GM23338 (cell line): ENCODE measurements around the gene TTC33.

Experiments used
- EZH2 ChIP-seq: fragments of 200-600 bp; sonication (generic); IDR thresholded peaks from one replicate; pipeline ENCODE4 v1.8.0; 2017; ENCODE audit warnings: antibody characterized with exemption, mild to moderate bottlenecking, low read depth; ENCODE audit not compliant: unreplicated experiment
- EZH2phosphoT487 ChIP-seq: fragments of 200-600 bp; sonication (generic); IDR thresholded peaks from one replicate; pipeline ENCODE4 v1.8.1; 2018; ENCODE audit warnings: antibody characterized with exemption; ENCODE audit not compliant: unreplicated experiment
- JUNB ChIP-seq: IDR thresholded peaks from one replicate; pipeline ENCODE4 v1.6.1; 2016; ENCODE audit warnings: antibody characterized with exemption; ENCODE audit not compliant: unreplicated experiment
- POLR2AphosphoS5 ChIP-seq: IDR thresholded peaks from 2 replicates; pipeline ENCODE4 v1.6.1; 2016; ENCODE audit warnings: antibody characterized with exemption, low read depth
- TF ChIP-seq, protein P1 (sequence below), 2 experiments: fragments of 200-600 bp in 1 of 2; sonication (generic) in 1 of 2; conservative IDR thresholded peaks; 2 replicates each; pipeline versions ENCODE4 v1.5.1 to v1.6.1; 2016 to 2017; ENCODE audit warnings: antibody characterized with exemption in 2 of 2, low read depth in 2 of 2, mild to moderate bottlenecking in 2 of 2, moderate library complexity in 1 of 2
- TF ChIP-seq, protein P2 (sequence below): fragments of 250-450 bp; sonication (Bioruptor Pico); IDR thresholded peaks from 2 replicates; pipeline ENCODE4 v1.5.0; 2020; ENCODE audit warnings: mild to moderate bottlenecking, moderate library complexity

DNA sequence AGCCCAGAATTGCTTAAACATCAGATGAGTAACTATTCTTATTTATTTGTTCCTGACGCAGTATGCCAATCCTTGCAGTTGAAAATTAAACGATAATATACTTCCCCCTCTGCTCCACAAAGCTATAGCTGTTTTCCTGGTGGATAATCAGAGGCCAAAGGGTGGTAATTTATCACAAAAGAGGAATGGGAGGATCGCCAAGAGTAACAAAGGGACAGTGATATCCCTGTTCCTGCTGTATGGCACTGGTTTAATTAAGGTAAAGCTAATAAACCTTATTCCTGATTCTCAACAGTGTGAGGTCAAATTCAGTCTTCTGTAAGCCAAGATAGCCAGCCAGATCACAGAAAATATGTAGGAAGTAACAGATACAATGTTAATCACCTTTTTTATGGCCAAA, 109.5 kb downstream of the TTC33 start:
- TF ChIP-seq, protein P1, sequence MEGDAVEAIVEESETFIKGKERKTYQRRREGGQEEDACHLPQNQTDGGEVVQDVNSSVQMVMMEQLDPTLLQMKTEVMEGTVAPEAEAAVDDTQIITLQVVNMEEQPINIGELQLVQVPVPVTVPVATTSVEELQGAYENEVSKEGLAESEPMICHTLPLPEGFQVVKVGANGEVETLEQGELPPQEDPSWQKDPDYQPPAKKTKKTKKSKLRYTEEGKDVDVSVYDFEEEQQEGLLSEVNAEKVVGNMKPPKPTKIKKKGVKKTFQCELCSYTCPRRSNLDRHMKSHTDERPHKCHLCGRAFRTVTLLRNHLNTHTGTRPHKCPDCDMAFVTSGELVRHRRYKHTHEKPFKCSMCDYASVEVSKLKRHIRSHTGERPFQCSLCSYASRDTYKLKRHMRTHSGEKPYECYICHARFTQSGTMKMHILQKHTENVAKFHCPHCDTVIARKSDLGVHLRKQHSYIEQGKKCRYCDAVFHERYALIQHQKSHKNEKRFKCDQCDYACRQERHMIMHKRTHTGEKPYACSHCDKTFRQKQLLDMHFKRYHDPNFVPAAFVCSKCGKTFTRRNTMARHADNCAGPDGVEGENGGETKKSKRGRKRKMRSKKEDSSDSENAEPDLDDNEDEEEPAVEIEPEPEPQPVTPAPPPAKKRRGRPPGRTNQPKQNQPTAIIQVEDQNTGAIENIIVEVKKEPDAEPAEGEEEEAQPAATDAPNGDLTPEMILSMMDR (conservative IDR thresholded peaks at IDR 0.05; ENCODE audit: low read depth in 2 of 2), result no peak
- no peak for TF ChIP-seq POLR2AphosphoS5
- TF ChIP-seq EZH2phosphoT487, result no peak
- TF ChIP-seq, protein P2, sequence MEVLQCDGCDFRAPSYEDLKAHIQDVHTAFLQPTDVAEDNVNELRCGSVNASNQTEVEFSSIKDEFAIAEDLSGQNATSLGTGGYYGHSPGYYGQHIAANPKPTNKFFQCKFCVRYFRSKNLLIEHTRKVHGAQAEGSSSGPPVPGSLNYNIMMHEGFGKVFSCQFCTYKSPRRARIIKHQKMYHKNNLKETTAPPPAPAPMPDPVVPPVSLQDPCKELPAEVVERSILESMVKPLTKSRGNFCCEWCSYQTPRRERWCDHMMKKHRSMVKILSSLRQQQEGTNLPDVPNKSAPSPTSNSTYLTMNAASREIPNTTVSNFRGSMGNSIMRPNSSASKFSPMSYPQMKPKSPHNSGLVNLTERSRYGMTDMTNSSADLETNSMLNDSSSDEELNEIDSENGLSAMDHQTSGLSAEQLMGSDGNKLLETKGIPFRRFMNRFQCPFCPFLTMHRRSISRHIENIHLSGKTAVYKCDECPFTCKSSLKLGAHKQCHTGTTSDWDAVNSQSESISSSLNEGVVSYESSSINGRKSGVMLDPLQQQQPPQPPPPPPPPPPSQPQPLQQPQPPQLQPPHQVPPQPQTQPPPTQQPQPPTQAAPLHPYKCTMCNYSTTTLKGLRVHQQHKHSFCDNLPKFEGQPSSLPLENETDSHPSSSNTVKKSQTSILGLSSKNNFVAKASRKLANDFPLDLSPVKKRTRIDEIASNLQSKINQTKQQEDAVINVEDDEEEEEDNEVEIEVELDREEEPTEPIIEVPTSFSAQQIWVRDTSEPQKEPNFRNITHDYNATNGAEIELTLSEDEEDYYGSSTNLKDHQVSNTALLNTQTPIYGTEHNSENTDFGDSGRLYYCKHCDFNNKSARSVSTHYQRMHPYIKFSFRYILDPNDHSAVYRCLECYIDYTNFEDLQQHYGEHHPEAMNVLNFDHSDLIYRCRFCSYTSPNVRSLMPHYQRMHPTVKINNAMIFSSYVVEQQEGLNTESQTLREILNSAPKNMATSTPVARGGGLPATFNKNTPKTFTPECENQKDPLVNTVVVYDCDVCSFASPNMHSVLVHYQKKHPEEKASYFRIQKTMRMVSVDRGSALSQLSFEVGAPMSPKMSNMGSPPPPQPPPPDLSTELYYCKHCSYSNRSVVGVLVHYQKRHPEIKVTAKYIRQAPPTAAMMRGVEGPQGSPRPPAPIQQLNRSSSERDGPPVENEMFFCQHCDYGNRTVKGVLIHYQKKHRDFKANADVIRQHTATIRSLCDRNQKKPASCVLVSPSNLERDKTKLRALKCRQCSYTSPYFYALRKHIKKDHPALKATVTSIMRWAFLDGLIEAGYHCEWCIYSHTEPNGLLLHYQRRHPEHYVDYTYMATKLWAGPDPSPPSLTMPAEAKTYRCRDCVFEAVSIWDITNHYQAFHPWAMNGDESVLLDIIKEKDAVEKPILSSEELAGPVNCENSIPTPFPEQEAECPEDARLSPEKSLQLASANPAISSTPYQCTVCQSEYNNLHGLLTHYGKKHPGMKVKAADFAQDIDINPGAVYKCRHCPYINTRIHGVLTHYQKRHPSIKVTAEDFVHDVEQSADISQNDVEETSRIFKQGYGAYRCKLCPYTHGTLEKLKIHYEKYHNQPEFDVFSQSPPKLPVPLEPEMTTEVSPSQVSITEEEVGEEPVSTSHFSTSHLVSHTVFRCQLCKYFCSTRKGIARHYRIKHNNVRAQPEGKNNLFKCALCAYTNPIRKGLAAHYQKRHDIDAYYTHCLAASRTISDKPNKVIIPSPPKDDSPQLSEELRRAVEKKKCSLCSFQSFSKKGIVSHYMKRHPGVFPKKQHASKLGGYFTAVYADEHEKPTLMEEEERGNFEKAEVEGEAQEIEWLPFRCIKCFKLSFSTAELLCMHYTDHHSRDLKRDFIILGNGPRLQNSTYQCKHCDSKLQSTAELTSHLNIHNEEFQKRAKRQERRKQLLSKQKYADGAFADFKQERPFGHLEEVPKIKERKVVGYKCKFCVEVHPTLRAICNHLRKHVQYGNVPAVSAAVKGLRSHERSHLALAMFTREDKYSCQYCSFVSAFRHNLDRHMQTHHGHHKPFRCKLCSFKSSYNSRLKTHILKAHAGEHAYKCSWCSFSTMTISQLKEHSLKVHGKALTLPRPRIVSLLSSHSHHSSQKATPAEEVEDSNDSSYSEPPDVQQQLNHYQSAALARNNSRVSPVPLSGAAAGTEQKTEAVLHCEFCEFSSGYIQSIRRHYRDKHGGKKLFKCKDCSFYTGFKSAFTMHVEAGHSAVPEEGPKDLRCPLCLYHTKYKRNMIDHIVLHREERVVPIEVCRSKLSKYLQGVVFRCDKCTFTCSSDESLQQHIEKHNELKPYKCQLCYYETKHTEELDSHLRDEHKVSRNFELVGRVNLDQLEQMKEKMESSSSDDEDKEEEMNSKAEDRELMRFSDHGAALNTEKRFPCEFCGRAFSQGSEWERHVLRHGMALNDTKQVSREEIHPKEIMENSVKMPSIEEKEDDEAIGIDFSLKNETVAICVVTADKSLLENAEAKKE (CRISPR knock-in tag), result no peak
- no peak for TF ChIP-seq EZH2
- TF ChIP-seq JUNB, result no peak
